Astrocyte (in vitro differentiated cells and primary cell): ENCODE measurements around the gene MBD2. TPM values are rescaled to one million over a fixed set of nuclear protein-coding genes. Genes with fewer than 3 reads are reported as not detected.

Experiments
- DNase-seq: peaks from one replicate; pipeline ENCODE4 v3.0.0-alpha.2; 2010; ENCODE audit warnings: low read depth
- FAIRE-seq: peaks from 2 replicates; lab custom pipeline; 2011; peaks lifted over from hg19 to GRCh38; lab: Jason Lieb, UNC
- H2AFZ ChIP-seq: 2 replicates; pipeline ENCODE4 v1.6.0; 2012; ENCODE audit warnings: low read depth, low read length, inconsistent platforms
- H3K27ac ChIP-seq: 2 replicates; pipeline ENCODE4 v1.5.1; 2011; ENCODE audit warnings: low read depth, low read length, inconsistent platforms
- H3K27me3 ChIP-seq: 2 replicates; pipeline ENCODE4 v1.6.0; 2011; ENCODE audit warnings: low read length, inconsistent platforms; ENCODE audit not compliant: insufficient read depth
- H3K36me3 ChIP-seq: 2 replicates; pipeline ENCODE4 v1.5.1; 2011; ENCODE audit warnings: low read length, inconsistent platforms; ENCODE audit not compliant: insufficient read depth
- H3K4me1 ChIP-seq: 2 replicates; pipeline ENCODE4 v1.5.1; 2011; ENCODE audit warnings: low read length, inconsistent platforms; ENCODE audit not compliant: insufficient read depth
- H3K4me2 ChIP-seq: 2 replicates; pipeline ENCODE4 v1.6.0; 2012; ENCODE audit warnings: low read length, inconsistent platforms
- H3K4me3 ChIP-seq: 2 replicates; pipeline ENCODE4 v1.5.1; 2011; ENCODE audit warnings: low read depth, mild to moderate bottlenecking, low read length, inconsistent platforms; ENCODE audit not compliant: insufficient read depth
- H3K79me2 ChIP-seq: 2 replicates; pipeline ENCODE4 v1.6.0; 2012; ENCODE audit warnings: mild to moderate bottlenecking, low read length, inconsistent platforms; ENCODE audit not compliant: insufficient read depth
- H3K9ac ChIP-seq: 2 replicates; pipeline ENCODE4 v1.6.0; 2012; ENCODE audit warnings: mild to moderate bottlenecking, low read length, inconsistent platforms
- H3K9me3 ChIP-seq: 2 replicates; pipeline ENCODE4 v1.5.1; 2012; ENCODE audit warnings: low read depth, mild to moderate bottlenecking, low read length, inconsistent platforms; ENCODE audit not compliant: insufficient read depth
- H4K20me1 ChIP-seq: 2 replicates; pipeline ENCODE4 v1.6.0; 2012; ENCODE audit warnings: low read length, inconsistent platforms; ENCODE audit not compliant: insufficient read depth
- H3K27ac Mint-ChIP-seq: one replicate; pipeline ENCODE4 v1.8.0; 2021; ENCODE audit warnings: mild to moderate bottlenecking, mixed read lengths; ENCODE audit not compliant: unreplicated experiment
- H3K27me3 Mint-ChIP-seq: one replicate; pipeline ENCODE4 v1.8.0; 2021; ENCODE audit warnings: low read depth, mixed read lengths; ENCODE audit not compliant: unreplicated experiment
- H3K36me3 Mint-ChIP-seq: one replicate; pipeline ENCODE4 v1.8.0; 2021; ENCODE audit warnings: low read depth, mixed read lengths; ENCODE audit not compliant: unreplicated experiment
- H3K4me1 Mint-ChIP-seq: one replicate; pipeline ENCODE4 v1.8.0; 2021; ENCODE audit warnings: low read depth, mixed read lengths; ENCODE audit not compliant: unreplicated experiment
- H3K4me3 Mint-ChIP-seq: one replicate; pipeline ENCODE4 v1.8.0; 2021; ENCODE audit warnings: mild to moderate bottlenecking, moderate library complexity, mixed read lengths; ENCODE audit not compliant: unreplicated experiment
- H3K9me3 Mint-ChIP-seq: one replicate; pipeline ENCODE4 v1.8.0; 2021; ENCODE audit warnings: mild to moderate bottlenecking, mixed read lengths; ENCODE audit not compliant: unreplicated experiment
- CTCF ChIP-seq: IDR thresholded peaks from 2 replicates; pipeline ENCODE4 v1.5.1; 2011; ENCODE audit warnings: low read depth, mild to moderate bottlenecking, inconsistent platforms, low read length, moderate library complexity; ENCODE audit not compliant: insufficient read depth
- EZH2 ChIP-seq: IDR thresholded peaks from 2 replicates; pipeline ENCODE4 v1.6.1; 2012; ENCODE audit warnings: mild to moderate bottlenecking, low read length, inconsistent platforms; ENCODE audit not compliant: insufficient read depth
- total RNA-seq: library from RNA; stranded (reverse); gene quantifications from 2 replicates; pipeline ENCODE4 v1.2.1, GENCODE V29; 2021

Gene MBD2
- total RNA-seq, 1 donor from 2014 or later = 53.1 TPM

DNA sequence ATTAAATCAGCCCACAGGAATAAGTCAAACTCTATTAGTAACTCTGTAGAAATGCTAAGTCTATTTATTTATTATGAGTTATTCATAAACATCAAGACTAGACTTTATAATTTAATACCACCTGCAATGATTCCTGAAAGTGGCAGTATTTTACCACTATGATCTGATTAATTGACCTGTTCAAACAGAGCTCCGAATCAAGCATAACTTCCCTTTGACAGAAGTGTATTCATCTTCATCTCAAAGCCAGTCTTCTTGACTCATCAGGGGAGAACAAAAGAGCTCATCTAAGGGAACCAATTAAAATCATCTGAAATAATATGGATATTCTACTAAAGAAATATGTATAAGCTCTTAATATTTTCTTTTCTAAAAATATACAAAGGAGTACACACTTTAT lies 122.3 kb downstream of the MBD2 start:
- Histone ChIP-seq H3K9me3 (no peaks in the 10 kb centered on the region), H3K4me3 (no peak overlapping the region), H3K4me2 (no peak overlapping the region), H3K36me3 (no peaks in the 10 kb centered on the region), H3K27me3 (no peaks in the 10 kb centered on the region), H3K79me2 (no peaks in the 10 kb centered on the region), H2AFZ (no peak overlapping the region), H3K27ac (no peak overlapping the region), H3K9ac (no peak overlapping the region), H4K20me1 (no peaks in the 10 kb centered on the region), H3K4me1 (no peaks in the 10 kb centered on the region)
- Mint-ChIP-seq H3K9me3 (peaks cover 7% of the 10 kb centered on the region), H3K36me3 (peaks cover 2% of the 10 kb centered on the region), H3K27me3 (no peaks in the 10 kb centered on the region), H3K27ac (no peak overlapping the region), H3K4me1 (no peaks in the 10 kb centered on the region), H3K4me3 (no peak overlapping the region)
- no peak for DNase-seq
- no peak for FAIRE-seq
- TF ChIP-seq EZH2 (no peak), CTCF (no peak)

Other genes starting within 250 kb of the MBD2 start
- 20.4 and 20.5 TPM in 2 replicates for gene POLI, start 44.8 kb upstream of the MBD2 start, total RNA-seq
- not detected in 2 replicates for gene STARD6, start 133.2 kb upstream of the MBD2 start, total RNA-seq
- gene C18orf54, start 133.2 kb upstream of the MBD2 start, total RNA-seq = 7.6 and 10.2 TPM in 2 replicates